ENCODE results near the gene ZNHIT2.

The ZNHIT2 gene

DNA sequence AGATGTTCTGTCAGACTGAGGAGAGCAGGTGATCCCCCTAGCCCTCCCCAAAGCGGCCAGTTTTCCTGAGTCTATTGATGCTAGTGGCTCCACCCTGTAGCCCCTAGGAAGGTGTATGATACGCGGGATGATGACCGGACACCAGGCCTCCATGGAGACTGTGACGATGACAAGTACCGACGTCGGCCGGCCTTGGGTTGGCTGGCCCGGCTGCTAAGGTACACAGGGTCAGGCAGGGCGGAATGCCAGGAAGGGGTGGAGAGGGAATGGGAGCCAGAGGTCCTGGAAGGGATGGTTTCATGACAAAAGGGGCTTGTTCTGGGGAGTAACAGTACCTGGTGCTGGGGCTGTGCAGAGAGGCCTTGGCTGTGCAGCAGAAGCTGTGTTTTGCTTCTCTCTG is 30.3 kb downstream of the ZNHIT2 start:
- H3K4me3 ChIP-seq (ENCODE audit: low read length): no peak overlapping the region
- no peak overlapping the region for H3K9ac ChIP-seq (ENCODE audit: low read length)
- H3K9me3 ChIP-seq (ENCODE audit: control insufficient read depth, low read length): no peaks in the 10 kb centered on the region
- no peaks in the 10 kb centered on the region for H3K27me3 ChIP-seq (ENCODE audit: control insufficient read depth, insufficient read depth, low read length)
- H3K36me3 ChIP-seq (ENCODE audit: control insufficient read depth, insufficient read depth, low read length): no peaks in the 10 kb centered on the region
- H3K4me1 ChIP-seq (ENCODE audit: control insufficient read depth, insufficient read depth, low read length): peaks cover 18% of the 10 kb centered on the region

DNA sequence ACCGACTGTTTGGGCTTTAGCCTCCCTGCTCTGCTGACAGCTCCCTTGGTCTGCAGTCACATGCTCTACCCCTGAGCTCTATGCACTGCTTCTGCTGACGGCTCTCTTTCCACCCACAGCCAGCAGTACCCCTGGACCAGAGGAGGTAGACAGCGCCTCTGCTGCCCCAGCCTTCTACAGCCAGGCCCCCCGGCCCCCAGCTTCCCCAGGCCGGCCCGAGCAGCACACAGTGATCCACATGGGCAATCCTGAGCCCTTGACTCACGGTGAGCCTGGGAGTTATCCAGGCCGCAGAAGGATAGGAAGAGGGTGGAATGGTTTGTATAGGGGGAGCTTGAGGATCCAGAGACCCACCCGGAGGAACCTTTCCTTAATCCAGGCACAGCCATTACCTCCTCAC is 30.7 kb downstream of the ZNHIT2 start:
- peaks cover 18% of the 10 kb centered on the region for H3K4me1 ChIP-seq (ENCODE audit: control insufficient read depth, insufficient read depth, low read length)
- H3K27me3 ChIP-seq (ENCODE audit: control insufficient read depth, insufficient read depth, low read length): no peaks in the 10 kb centered on the region

DNA sequence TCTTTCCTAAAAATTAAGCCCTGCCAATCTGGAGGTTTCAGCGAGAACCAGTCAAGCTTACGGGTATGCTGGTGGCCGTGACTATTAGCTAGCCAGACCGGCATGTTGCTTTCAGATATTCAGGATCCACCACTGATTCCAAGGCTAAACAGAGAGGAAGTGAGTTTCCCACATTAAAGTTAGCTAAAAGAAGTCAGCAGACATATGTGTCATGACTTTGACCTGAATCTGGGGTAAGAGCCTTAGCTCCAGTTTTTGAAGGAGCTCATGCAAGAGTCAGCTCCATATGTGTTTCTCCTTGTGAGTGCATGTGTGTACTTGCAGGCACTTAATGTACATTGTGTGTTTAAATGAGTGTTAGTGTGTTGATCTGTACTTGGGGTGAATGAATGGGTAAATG is 32.1 kb downstream of the ZNHIT2 start:
- Histone ChIP-seq H3K36me3 (ENCODE audit: control insufficient read depth, insufficient read depth, low read length) (no peaks in the 10 kb centered on the region), H3K9me3 (ENCODE audit: control insufficient read depth, low read length) (no peaks in the 10 kb centered on the region), H3K4me1 (ENCODE audit: control insufficient read depth, insufficient read depth, low read length) (peaks cover 18% of the 10 kb centered on the region), H3K27me3 (ENCODE audit: control insufficient read depth, insufficient read depth, low read length) (no peaks in the 10 kb centered on the region), H3K9ac (ENCODE audit: low read length) (no peak overlapping the region), H3K4me3 (ENCODE audit: low read length) (no peak overlapping the region)

More for the DNA sequence above, 30.7 kb downstream of the ZNHIT2 start:
- Histone ChIP-seq H3K4me3 (ENCODE audit: low read length) (no peak overlapping the region), H3K9me3 (ENCODE audit: control insufficient read depth, low read length) (no peaks in the 10 kb centered on the region), H3K9ac (ENCODE audit: low read length) (no peak overlapping the region), H3K36me3 (ENCODE audit: control insufficient read depth, insufficient read depth, low read length) (no peaks in the 10 kb centered on the region)

DNA sequence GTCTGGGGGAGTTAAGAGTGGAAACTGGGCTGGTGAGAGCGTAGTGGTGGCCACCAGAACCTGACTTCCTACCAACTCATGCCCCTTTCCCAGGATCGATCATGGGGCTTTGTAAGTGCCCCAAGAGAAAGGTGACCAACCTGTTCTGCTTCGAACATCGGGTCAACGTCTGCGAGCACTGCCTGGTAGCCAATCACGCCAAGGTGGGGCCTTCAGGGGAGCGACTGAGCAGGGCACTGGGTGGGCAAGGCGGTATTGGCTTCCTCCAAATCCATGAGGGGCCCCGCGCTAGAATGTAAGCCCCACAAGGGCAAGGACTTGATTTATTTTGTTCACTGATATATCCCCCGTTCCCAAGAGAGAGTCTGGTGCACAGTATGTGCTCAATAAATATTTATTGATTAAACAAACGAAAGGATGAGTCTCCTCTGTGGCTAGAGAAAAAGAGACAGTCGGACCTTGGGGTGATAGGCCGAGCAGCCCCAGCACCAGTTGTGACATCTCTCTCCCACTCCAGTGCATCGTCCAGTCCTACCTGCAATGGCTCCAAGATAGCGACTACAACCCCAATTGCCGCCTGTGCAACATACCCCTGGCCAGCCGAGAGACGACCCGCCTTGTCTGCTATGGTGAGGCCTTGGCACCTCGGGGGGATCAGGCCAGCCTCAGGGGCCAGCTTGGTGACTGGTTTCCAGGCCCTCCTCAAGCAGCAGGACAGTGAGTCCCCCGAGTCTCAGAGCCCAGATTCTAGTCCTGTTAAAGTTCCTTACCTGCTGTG is 32.7 kb downstream of the ZNHIT2 start:
- H3K36me3 ChIP-seq (ENCODE audit: control insufficient read depth, insufficient read depth, low read length): no peaks in the 10 kb centered on the region
- no peaks in the 10 kb centered on the region for H3K27me3 ChIP-seq (ENCODE audit: control insufficient read depth, insufficient read depth, low read length)
- no peaks in the 10 kb centered on the region for H3K9me3 ChIP-seq (ENCODE audit: control insufficient read depth, low read length)
- H3K4me1 ChIP-seq (ENCODE audit: control insufficient read depth, insufficient read depth, low read length): peaks cover 18% of the 10 kb centered on the region
- H3K9ac ChIP-seq (ENCODE audit: low read length): peak overlapping the region; percentile 88
- peak overlapping the region; percentile 85 for H3K4me3 ChIP-seq (ENCODE audit: low read length)

DNA sequence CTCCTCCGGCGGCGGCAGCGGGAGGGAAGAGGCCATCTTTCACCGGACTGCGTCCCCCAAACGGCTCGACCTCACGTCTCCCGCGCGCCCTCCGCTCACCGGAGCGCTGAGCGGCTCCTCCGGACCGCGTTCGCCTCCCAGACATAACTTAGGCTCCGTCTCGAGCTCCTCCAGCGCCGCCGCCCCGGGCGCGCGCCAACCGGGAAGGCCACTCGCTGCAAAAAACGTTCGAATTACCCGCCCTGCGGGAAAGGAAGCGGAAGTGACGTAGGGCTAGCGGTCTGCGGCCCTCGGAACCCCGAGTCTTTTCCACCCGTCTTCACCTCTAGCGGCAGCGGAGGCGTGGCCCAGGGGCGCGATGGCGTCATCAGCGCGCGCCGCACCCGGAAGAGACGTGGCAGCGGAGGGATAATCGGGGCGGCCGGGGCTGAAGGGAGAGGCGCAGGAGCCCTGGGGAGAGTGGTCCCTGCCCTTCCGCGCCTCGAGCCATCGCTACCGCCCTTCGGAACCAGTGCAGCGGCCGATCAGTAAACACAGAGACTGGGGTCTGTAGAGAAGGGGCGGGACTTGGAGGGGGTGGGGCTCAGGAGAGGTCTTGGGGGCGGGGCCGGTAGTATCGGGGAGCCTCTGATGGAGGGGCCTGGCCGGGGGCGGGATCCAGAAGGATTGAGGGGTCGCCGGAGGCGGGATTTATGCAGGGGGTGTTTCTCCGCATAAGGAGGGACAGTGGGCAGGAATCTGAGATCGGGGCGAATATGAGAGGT is 33.5 kb downstream of the ZNHIT2 start, which contains the start of the genes CDCA5 and ZFPL1:
TSS of gene CDCA5 (minus strand) at position 207 of the 764 bp plus-strand sequence. CDS start at position 145, 62 bp downstream.
TSS of gene ZFPL1 (plus strand) at position 389 of the 764 bp plus-strand sequence. CDS start 477 bp downstream, outside the sequence.
- Histone ChIP-seq H3K9me3 (ENCODE audit: control insufficient read depth, low read length) (no peaks in the 10 kb centered on the region), H3K4me1 (ENCODE audit: control insufficient read depth, insufficient read depth, low read length) (peaks cover 18% of the 10 kb centered on the region), H3K27me3 (ENCODE audit: control insufficient read depth, insufficient read depth, low read length) (no peaks in the 10 kb centered on the region), H3K4me3 (ENCODE audit: low read length) (peak within 1 kb of the TSS; percentile 85), H3K36me3 (ENCODE audit: control insufficient read depth, insufficient read depth, low read length) (no peaks in the 10 kb centered on the region), H3K9ac (ENCODE audit: low read length) (peak within 1 kb of the TSS; percentile 88)

DNA sequence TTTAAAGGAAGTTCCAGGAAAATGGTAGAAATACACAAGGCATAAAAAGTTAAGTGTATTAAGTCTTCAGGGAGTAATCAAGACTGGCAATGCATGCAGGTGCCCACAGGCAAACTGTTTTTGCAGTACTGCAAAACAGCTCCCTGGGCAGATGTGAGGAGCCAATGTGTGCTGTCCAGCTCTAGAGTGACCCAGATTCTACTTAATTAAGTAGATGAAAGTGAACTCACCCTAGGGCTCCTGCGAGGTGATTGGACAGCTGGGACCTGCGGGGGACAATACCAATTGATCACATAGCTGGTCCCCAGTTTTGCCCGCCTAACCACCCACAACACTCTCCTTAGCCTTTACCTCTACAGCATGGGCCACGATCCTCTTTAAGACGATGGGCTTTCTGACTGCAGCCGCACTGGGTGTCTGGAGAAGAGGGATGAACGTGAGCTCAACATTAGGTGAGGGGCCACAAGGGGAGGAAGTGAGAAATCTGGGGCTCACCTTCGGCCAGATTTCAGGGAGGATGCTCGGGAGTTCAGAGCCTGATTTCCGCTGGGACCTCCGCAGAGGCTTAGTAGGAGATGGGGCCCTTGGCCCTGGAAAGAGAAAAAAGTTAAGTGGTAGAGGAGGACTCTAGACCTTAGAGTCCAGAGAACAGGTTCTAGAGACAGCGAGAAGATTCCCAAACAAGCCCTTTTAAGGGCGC is 34.2 kb downstream of the ZNHIT2 start:
- no peaks in the 10 kb centered on the region for H3K9me3 ChIP-seq (ENCODE audit: control insufficient read depth, low read length)
- peak overlapping the region; percentile 49 for H3K4me3 ChIP-seq (ENCODE audit: low read length)
- peak overlapping the region; percentile 88 for H3K9ac ChIP-seq (ENCODE audit: low read length)
- no peaks in the 10 kb centered on the region for H3K27me3 ChIP-seq (ENCODE audit: control insufficient read depth, insufficient read depth, low read length)
- peaks cover 25% of the 10 kb centered on the region for H3K4me1 ChIP-seq (ENCODE audit: control insufficient read depth, insufficient read depth, low read length)
- no peaks in the 10 kb centered on the region for H3K36me3 ChIP-seq (ENCODE audit: control insufficient read depth, insufficient read depth, low read length)

DNA sequence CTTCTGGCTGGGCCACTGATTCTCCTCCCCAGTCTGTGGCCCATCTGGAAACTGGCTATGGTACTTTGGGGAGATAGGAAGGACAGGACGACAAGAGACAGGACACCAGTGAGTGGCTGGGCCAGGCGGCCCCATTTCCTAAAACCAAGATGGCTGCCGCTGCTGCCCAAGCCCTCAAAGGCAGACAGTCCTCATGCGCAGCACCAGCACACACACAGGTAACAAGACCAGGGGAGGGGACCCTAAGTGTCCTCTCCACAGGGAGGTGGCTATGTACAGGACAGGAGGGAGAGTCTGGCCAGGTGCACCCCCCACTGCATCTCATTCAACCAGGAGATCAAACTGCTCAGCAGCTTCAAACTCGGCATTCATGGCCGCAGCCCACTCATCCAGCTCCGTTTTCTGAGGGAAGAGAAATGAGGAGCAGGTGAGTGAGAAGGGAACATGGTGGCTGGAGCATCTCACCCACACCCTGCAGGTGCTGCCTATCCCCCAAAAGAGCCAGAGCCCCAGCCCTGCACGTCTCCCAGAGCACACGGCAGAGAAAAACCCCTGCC is 38.6 kb downstream of the ZNHIT2 start:
- Histone ChIP-seq H3K9ac (ENCODE audit: low read length) (peak overlapping the region; percentile 48), H3K4me1 (ENCODE audit: control insufficient read depth, insufficient read depth, low read length) (peaks cover 15% of the 10 kb centered on the region), H3K36me3 (ENCODE audit: control insufficient read depth, insufficient read depth, low read length) (no peaks in the 10 kb centered on the region), H3K27me3 (ENCODE audit: control insufficient read depth, insufficient read depth, low read length) (no peaks in the 10 kb centered on the region), H3K4me3 (ENCODE audit: low read length) (no peak overlapping the region), H3K9me3 (ENCODE audit: control insufficient read depth, low read length) (no peaks in the 10 kb centered on the region)

DNA sequence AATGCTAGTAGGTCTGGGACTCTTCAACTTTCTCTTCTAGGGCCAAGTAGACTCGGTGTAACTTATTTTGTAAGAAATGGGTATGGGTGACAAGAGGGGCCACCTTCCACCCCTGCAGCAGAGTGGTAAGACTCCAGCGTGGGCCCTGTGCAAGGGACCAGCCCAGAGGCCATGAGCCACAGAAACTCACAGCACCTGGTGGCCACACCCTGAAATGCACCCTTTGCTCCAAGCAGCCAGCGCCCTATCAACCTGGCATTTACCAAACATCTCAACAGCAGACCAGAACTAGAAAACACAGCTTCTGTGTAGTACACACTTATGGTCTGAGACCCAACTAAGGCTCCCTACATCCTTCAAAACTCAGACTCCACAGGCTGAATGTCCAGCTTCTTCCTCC is 39.4 kb downstream of the ZNHIT2 start:
- Histone ChIP-seq H3K4me1 (ENCODE audit: control insufficient read depth, insufficient read depth, low read length) (peaks cover 8% of the 10 kb centered on the region), H3K36me3 (ENCODE audit: control insufficient read depth, insufficient read depth, low read length) (no peaks in the 10 kb centered on the region), H3K9ac (ENCODE audit: low read length) (peak overlapping the region; percentile 48), H3K9me3 (ENCODE audit: control insufficient read depth, low read length) (no peaks in the 10 kb centered on the region), H3K4me3 (ENCODE audit: low read length) (no peak overlapping the region), H3K27me3 (ENCODE audit: control insufficient read depth, insufficient read depth, low read length) (no peaks in the 10 kb centered on the region)

DNA sequence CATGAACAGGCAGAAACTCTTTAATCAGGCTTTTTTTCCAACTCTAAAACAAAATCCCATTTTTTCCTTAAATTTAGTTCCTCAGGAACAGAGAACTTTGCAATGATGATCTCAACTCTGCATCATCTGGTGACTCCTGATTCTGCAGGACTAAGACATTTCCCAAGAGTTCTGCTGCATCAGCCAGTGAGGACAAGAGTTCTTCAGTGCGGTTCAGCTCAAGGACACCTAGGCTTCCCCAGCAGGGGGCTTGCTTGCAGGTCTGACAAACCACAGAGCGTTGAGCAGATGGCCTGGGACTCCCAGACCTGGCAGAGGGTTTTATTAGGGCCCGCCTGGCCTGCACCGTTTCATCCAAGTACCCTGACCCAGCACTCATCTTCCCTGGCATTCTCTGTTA is 40.0 kb downstream of the ZNHIT2 start:
- Histone ChIP-seq H3K36me3 (ENCODE audit: control insufficient read depth, insufficient read depth, low read length) (no peaks in the 10 kb centered on the region), H3K9me3 (ENCODE audit: control insufficient read depth, low read length) (no peaks in the 10 kb centered on the region), H3K27me3 (ENCODE audit: control insufficient read depth, insufficient read depth, low read length) (no peaks in the 10 kb centered on the region), H3K4me1 (ENCODE audit: control insufficient read depth, insufficient read depth, low read length) (peaks cover 7% of the 10 kb centered on the region), H3K4me3 (ENCODE audit: low read length) (no peak overlapping the region), H3K9ac (ENCODE audit: low read length) (no peak overlapping the region)

DNA sequence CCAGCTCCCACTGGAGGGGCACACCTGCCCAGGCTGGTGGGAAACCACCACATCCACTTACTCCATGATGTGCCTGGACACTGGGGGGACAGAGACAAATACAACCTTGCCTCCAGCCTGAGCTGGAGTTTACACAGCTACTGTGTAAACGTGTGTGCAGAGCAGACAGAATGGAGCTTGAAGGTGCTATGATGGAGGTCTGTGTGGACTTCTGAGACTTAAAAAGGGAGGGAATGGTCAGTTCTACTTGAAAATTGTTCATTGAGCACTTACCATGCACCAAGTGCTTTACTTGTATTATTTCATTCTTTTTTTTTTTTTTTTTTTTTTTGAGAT is 44.9 kb downstream of the ZNHIT2 start:
- Histone ChIP-seq H3K27me3 (ENCODE audit: control insufficient read depth, insufficient read depth, low read length) (no peaks in the 10 kb centered on the region), H3K36me3 (ENCODE audit: control insufficient read depth, insufficient read depth, low read length) (no peaks in the 10 kb centered on the region), H3K9me3 (ENCODE audit: control insufficient read depth, low read length) (no peaks in the 10 kb centered on the region), H3K4me1 (ENCODE audit: control insufficient read depth, insufficient read depth, low read length) (no peaks in the 10 kb centered on the region), H3K4me3 (ENCODE audit: low read length) (no peak overlapping the region), H3K9ac (ENCODE audit: low read length) (no peak overlapping the region)

DNA sequence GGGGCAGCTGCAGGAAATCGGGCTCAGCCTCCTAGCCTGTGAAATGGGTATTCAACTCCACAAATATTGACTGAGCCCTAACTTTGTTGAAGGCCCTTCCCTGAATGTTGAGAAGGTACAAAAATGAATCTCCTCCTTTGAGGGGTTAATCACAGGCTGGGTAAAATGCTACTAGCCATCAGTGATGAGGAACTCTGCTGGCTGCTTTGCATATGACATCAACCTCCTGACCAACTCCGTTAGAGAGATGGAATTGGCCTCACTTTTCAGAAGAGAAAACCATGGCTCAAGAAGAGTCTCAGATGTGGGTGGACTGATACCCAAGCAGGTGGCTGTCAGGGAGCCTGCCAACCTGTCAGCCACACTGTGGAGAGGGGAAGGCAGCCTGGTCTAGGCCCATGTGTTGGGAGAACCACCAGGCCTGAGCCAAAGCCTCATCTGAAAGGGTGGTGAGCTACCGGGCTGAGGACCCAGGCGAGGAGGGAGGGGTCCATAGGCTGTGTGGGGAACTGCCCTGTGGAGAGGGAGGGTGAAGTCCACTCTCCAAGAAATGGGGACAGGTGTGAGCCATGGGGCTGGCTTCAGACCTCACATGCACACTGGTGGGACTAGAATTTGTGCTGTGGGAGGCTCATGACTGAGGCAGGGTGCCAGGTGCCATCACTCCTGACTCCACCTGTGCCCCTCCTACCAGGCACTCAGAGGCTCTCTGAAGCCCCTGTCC is 45.4 kb downstream of the ZNHIT2 start:
- no peak overlapping the region for H3K9ac ChIP-seq (ENCODE audit: low read length)
- H3K27me3 ChIP-seq (ENCODE audit: control insufficient read depth, insufficient read depth, low read length): no peaks in the 10 kb centered on the region
- no peaks in the 10 kb centered on the region for H3K9me3 ChIP-seq (ENCODE audit: control insufficient read depth, low read length)
- no peaks in the 10 kb centered on the region for H3K36me3 ChIP-seq (ENCODE audit: control insufficient read depth, insufficient read depth, low read length)
- no peaks in the 10 kb centered on the region for H3K4me1 ChIP-seq (ENCODE audit: control insufficient read depth, insufficient read depth, low read length)
- H3K4me3 ChIP-seq (ENCODE audit: low read length): no peak overlapping the region

Measured in mucosa of stomach (tissue), 1 donor.